OCI-LY1 (cell line): ENCODE measurements around the gene BNIP3.
"Not testable (repeated sequence)": the region's sequence is repeated elsewhere in the genome, so short reads cannot be mapped to it uniquely, and the experiment has no call there.

Experiments
- H2AFZ ChIP-seq: fragments of 200-600 bp; sonication (generic), shearing (Covaris generic); 2 replicates; pipeline ENCODE4 v1.6.0; 2014; ENCODE audit warnings: antibody characterized with exemption, mild to moderate bottlenecking, low read length
- H3F3A ChIP-seq: fragments of 200-600 bp; sonication (generic), shearing (Covaris generic); 2 replicates; pipeline ENCODE4 v1.6.0; 2014; ENCODE audit warnings: mild to moderate bottlenecking, antibody characterized with exemption, low read length, moderate library complexity; ENCODE audit not compliant: insufficient read depth
- H3K27ac ChIP-seq: fragments of 200-600 bp; sonication (generic); 2 replicates; pipeline ENCODE4 v1.5.1; 2014; ENCODE audit warnings: low read length, mixed run types, mild to moderate bottlenecking, low read depth; ENCODE audit not compliant: poor library complexity, severe bottlenecking
- H3K27me3 ChIP-seq: fragments of 200-600 bp; sonication (generic); 2 replicates; pipeline ENCODE4 v1.6.0; 2014; ENCODE audit warnings: antibody characterized with exemption, mild to moderate bottlenecking, low read length, moderate library complexity; ENCODE audit not compliant: insufficient read depth
- H3K36me3 ChIP-seq: fragments of 200-600 bp; sonication (generic); 2 replicates; pipeline ENCODE4 v1.6.1; 2014; ENCODE audit warnings: mild to moderate bottlenecking, antibody characterized with exemption, low read length, moderate library complexity, mixed read lengths; ENCODE audit not compliant: insufficient read depth
- H3K4me1 ChIP-seq: fragments of 200-600 bp; sonication (generic); 2 replicates; pipeline ENCODE4 v1.5.1; 2014; ENCODE audit warnings: mild to moderate bottlenecking, low read length, moderate library complexity; ENCODE audit not compliant: insufficient read depth, severe bottlenecking
- H3K4me2 ChIP-seq: fragments of 200-600 bp; sonication (generic), shearing (Covaris generic); 2 replicates; pipeline ENCODE4 v1.6.1; 2014; ENCODE audit warnings: low read length
- H3K4me3 ChIP-seq: fragments of 200-600 bp; sonication (generic); 2 replicates; pipeline ENCODE4 v1.5.1; 2014; ENCODE audit warnings: low read length, low read depth, mild to moderate bottlenecking, mixed read lengths; ENCODE audit not compliant: poor library complexity, severe bottlenecking
- H3K79me2 ChIP-seq: fragments of 200-600 bp; shearing (Covaris generic); 2 replicates; pipeline ENCODE4 v1.6.1; 2016; ENCODE audit warnings: mixed run types, low read length, mixed read lengths; ENCODE audit not compliant: insufficient read depth
- H3K9ac ChIP-seq: fragments of 200-600 bp; sonication (generic), shearing (Covaris generic); 2 replicates; pipeline ENCODE4 v1.6.1; 2014; ENCODE audit warnings: mild to moderate bottlenecking, low read length, mixed read lengths
- H3K9me2 ChIP-seq: fragments of 200-600 bp; sonication (generic), shearing (Covaris generic); 2 replicates; pipeline ENCODE4 v1.6.1; 2014; ENCODE audit warnings: low read depth, mild to moderate bottlenecking, low read length, mixed read lengths
- H3K9me3 ChIP-seq: fragments of 200-600 bp; shearing (Covaris generic); 2 replicates; pipeline ENCODE4 v1.6.1; 2014; ENCODE audit warnings: low read length, mixed read lengths
- H4K20me1 ChIP-seq: fragments of 200-600 bp; sonication (generic), shearing (Covaris generic); 2 replicates; pipeline ENCODE4 v1.6.0; 2016; ENCODE audit warnings: mild to moderate bottlenecking, low read length; ENCODE audit not compliant: insufficient read depth
- EZH2 ChIP-seq: fragments of 200-600 bp; sonication (generic), shearing (Covaris generic); IDR thresholded peaks from 2 replicates; pipeline ENCODE4 v1.8.0; 2017; ENCODE audit warnings: borderline replicate concordance, mixed run types, mild to moderate bottlenecking, antibody characterized with exemption, low read length, moderate library complexity, mixed read lengths
- TF ChIP-seq, protein P1 (sequence below): fragments of 200-600 bp; sonication (generic), shearing (Covaris generic); IDR thresholded peaks from 2 replicates; pipeline ENCODE4 v1.5.1; 2017; ENCODE audit warnings: mild to moderate bottlenecking, antibody characterized with exemption, low read length, moderate library complexity, mixed read lengths

The BNIP3 gene

DNA sequence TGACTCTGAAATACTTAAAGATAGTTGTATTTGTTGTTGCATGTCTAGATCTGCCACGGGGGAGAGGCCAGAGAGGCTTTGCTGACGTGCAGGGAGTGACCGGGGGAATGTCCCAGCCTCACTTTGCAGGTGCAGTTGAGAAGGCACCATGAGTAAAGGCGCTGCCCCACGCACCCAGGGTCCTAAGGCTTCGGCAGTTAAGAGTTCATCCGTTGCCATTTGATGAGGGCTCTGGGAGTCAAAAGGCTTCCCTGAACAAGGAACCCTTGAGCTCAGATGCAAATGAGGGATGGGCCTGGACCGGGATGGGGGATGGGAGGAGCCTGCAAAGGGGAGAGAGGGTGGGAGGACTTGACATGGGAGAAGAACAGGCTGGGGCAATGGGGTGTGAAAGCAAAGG, 60.5 kb downstream of the BNIP3 start:
- no peak overlapping the region for H3K9ac ChIP-seq
- peaks cover 59% of the 10 kb centered on the region for H3K79me2 ChIP-seq
- no peaks in the 10 kb centered on the region for H3K36me3 ChIP-seq
- peaks cover 13% of the 10 kb centered on the region for H3K9me3 ChIP-seq
- H3F3A ChIP-seq = no peaks in the 10 kb centered on the region
- H3K4me1 ChIP-seq = peaks cover 12% of the 10 kb centered on the region
- TF ChIP-seq EZH2 = no peak
- TF ChIP-seq, protein P1, sequence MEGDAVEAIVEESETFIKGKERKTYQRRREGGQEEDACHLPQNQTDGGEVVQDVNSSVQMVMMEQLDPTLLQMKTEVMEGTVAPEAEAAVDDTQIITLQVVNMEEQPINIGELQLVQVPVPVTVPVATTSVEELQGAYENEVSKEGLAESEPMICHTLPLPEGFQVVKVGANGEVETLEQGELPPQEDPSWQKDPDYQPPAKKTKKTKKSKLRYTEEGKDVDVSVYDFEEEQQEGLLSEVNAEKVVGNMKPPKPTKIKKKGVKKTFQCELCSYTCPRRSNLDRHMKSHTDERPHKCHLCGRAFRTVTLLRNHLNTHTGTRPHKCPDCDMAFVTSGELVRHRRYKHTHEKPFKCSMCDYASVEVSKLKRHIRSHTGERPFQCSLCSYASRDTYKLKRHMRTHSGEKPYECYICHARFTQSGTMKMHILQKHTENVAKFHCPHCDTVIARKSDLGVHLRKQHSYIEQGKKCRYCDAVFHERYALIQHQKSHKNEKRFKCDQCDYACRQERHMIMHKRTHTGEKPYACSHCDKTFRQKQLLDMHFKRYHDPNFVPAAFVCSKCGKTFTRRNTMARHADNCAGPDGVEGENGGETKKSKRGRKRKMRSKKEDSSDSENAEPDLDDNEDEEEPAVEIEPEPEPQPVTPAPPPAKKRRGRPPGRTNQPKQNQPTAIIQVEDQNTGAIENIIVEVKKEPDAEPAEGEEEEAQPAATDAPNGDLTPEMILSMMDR = no peak
- H2AFZ ChIP-seq = no peak overlapping the region
- no peaks in the 10 kb centered on the region for H3K27me3 ChIP-seq
- H4K20me1 ChIP-seq = no peaks in the 10 kb centered on the region
- H3K9me2 ChIP-seq = no peaks in the 10 kb centered on the region
- no peak overlapping the region for H3K4me3 ChIP-seq
- no peak overlapping the region for H3K27ac ChIP-seq
- no peak overlapping the region for H3K4me2 ChIP-seq

DNA sequence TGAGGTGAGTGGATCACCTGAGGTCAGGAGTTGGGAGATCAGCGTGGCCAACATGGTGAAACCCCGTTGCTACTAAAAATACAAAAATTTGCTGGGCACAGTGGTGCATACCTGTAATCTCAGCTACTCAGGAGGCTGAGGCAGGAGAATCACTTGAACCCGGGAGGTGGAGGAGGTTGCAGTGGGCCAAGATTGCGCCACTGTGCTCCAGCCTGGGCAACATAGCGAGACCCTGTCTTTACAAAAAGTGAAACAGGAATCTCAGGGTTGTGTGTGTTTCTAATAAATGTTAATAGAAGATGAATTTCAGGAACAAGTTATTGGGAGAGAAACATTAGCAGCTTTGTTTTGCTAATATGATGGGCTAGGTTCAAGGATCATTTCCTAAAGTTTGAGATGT, 61.0 kb downstream of the BNIP3 start:
- no peak overlapping the region for H3K9ac ChIP-seq
- peaks cover 58% of the 10 kb centered on the region for H3K79me2 ChIP-seq
- H3K4me2 ChIP-seq = no peak overlapping the region
- H3K27me3 ChIP-seq = no peaks in the 10 kb centered on the region
- no peaks in the 10 kb centered on the region for H4K20me1 ChIP-seq
- H3K27ac ChIP-seq = no peak overlapping the region
- no peaks in the 10 kb centered on the region for H3K36me3 ChIP-seq
- no peaks in the 10 kb centered on the region for H3K9me2 ChIP-seq
- no peak overlapping the region for H3K4me3 ChIP-seq
- no peaks in the 10 kb centered on the region for H3F3A ChIP-seq
- no peak overlapping the region for H2AFZ ChIP-seq
- H3K4me1 ChIP-seq = peaks cover 12% of the 10 kb centered on the region
- TF ChIP-seq, protein P1 = no peak
- peaks cover 13% of the 10 kb centered on the region for H3K9me3 ChIP-seq

DNA sequence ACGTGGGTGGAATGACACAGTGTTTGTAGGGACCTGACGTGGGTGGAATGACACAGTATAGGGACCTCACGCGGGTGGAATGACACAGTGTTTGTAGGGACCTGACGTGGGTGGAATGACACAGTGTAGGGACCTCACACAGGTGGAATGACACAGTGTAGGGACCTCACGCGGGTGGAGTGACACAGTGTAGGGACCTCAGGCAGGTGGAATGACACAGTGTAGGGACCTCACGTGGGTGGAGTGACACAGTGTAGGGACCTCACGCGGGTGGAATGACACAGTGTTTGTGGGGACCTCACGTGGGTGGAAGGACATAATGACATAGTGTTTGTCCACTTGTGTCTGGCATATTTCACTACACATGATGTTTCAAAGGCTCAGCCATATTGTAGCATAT, 61.6 kb downstream of the BNIP3 start:
- peaks cover 9% of the 10 kb centered on the region for H3K9me3 ChIP-seq
- H3K4me1 ChIP-seq = peaks cover 12% of the 10 kb centered on the region
- no peaks in the 10 kb centered on the region for H3F3A ChIP-seq
- TF ChIP-seq EZH2 = no peak
- TF ChIP-seq, protein P1 = no peak
- peaks cover 58% of the 10 kb centered on the region for H3K79me2 ChIP-seq
- no peak overlapping the region for H3K9ac ChIP-seq
- H3K9me2 ChIP-seq = no peaks in the 10 kb centered on the region
- no peak overlapping the region for H3K4me3 ChIP-seq
- H3K27me3 ChIP-seq = no peaks in the 10 kb centered on the region
- no peak overlapping the region for H3K4me2 ChIP-seq
- H3K36me3 ChIP-seq = no peaks in the 10 kb centered on the region
- no peak overlapping the region for H2AFZ ChIP-seq
- no peak overlapping the region for H3K27ac ChIP-seq
- H4K20me1 ChIP-seq = no peaks in the 10 kb centered on the region

DNA sequence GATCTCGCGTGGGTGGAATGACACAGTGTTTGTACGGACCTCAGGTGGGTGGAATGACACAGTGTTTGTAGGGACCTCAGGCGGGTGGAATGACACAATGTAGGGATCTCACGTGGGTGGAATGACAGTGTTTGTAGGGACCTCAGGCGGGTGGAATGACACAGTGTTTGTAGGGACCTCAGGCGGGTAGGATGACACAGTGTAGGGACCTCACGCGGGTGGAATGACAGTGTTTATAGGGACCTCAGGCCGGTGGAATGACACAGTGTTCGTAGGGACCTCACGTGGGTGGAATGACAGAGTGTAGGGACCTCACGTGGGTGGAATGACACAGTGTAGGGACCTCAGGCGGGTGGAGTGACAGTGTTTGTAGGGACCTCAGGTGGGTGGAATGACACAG, 62.3 kb downstream of the BNIP3 start:
- H3F3A ChIP-seq, H3K9me2 ChIP-seq, H3K27ac ChIP-seq, H3K36me3 ChIP-seq, H2AFZ ChIP-seq, H4K20me1 ChIP-seq, H3K9ac ChIP-seq, H3K9me3 ChIP-seq, H3K27me3 ChIP-seq, H3K4me2 ChIP-seq, H3K4me3 ChIP-seq: not testable (repeated sequence)
- H3K79me2 ChIP-seq = peaks cover 58% of the 10 kb centered on the region
- H3K4me1 ChIP-seq = peaks cover 12% of the 10 kb centered on the region
